MM.1S (cell line): Measurements from ENCODE around the gene HASPIN.

Source experiments
- DNase-seq: peaks from one replicate; pipeline ENCODE4 v3.0.0-alpha.2; 2015
- H2AFZ ChIP-seq: fragments of 300-600 bp; sonication (generic); 2 replicates; pipeline ENCODE4 v1.6.0; 2016; ENCODE audit warnings: antibody characterized with exemption, low read length
- H3F3A ChIP-seq: fragments of 300-600 bp; sonication (generic); 2 replicates; pipeline ENCODE4 v1.6.1; 2016; ENCODE audit warnings: mild to moderate bottlenecking, antibody characterized with exemption, low read length, moderate library complexity, mixed read lengths; ENCODE audit not compliant: insufficient read depth
- H3K27ac ChIP-seq: fragments of 300-600 bp; sonication (generic); 2 replicates; pipeline ENCODE4 v1.5.1; 2016; ENCODE audit warnings: mild to moderate bottlenecking, low read length
- H3K27me3 ChIP-seq: fragments of 300-600 bp; sonication (generic); replicated peaks from 2 replicates; pipeline ENCODE4 v1.6.0; 2016; ENCODE audit warnings: low read length; ENCODE audit not compliant: insufficient read depth
- H3K36me3 ChIP-seq: fragments of 300-600 bp; sonication (generic); replicated peaks from 2 replicates; pipeline ENCODE4 v1.6.1; 2016; ENCODE audit warnings: mild to moderate bottlenecking, low read length, mixed read lengths; ENCODE audit not compliant: insufficient read depth
- H3K4me1 ChIP-seq: fragments of 300-600 bp; sonication (generic); 2 replicates; pipeline ENCODE4 v1.6.1; 2016; ENCODE audit warnings: low read length, mixed read lengths
- H3K4me2 ChIP-seq: fragments of 300-600 bp; sonication (generic); 2 replicates; pipeline ENCODE4 v1.6.0; 2016; ENCODE audit warnings: low read depth, low read length
- H3K4me3 ChIP-seq: fragments of 300-600 bp; sonication (generic); 2 replicates; pipeline ENCODE4 v1.5.1; 2016; ENCODE audit warnings: low read length, mixed read lengths
- H3K79me2 ChIP-seq: fragments of 300-600 bp; sonication (generic); 2 replicates; pipeline ENCODE4 v1.6.1; 2016; ENCODE audit warnings: mixed run types, low read length, mixed read lengths
- H3K9ac ChIP-seq: fragments of 300-600 bp; sonication (generic); 2 replicates; pipeline ENCODE4 v1.6.1; 2016; ENCODE audit warnings: low read length, mixed read lengths
- H3K9me2 ChIP-seq: fragments of 300-600 bp; sonication (generic); replicated peaks from 2 replicates; pipeline ENCODE4 v1.6.1; 2016; ENCODE audit warnings: mild to moderate bottlenecking, low read length, mixed read lengths; ENCODE audit not compliant: insufficient read depth
- H3K9me3 ChIP-seq: fragments of 300-600 bp; sonication (generic); replicated peaks from 2 replicates; pipeline ENCODE4 v1.6.1; 2016; ENCODE audit warnings: mild to moderate bottlenecking, low read length, mixed read lengths; ENCODE audit not compliant: insufficient read depth
- H4K20me1 ChIP-seq: fragments of 300-600 bp; sonication (generic); 2 replicates; pipeline ENCODE4 v1.6.1; 2016; ENCODE audit warnings: mild to moderate bottlenecking, low read length, moderate library complexity, mixed read lengths; ENCODE audit not compliant: insufficient read depth
- CTCF ChIP-seq: fragments of 300-600 bp; sonication (generic); IDR thresholded peaks from 2 replicates; pipeline ENCODE4 v1.5.1; 2016; ENCODE audit warnings: antibody characterized with exemption, low read length, mixed read lengths
- EZH2 ChIP-seq: fragments of 300-600 bp; sonication (generic); optimal IDR thresholded peaks from 2 replicates; pipeline ENCODE3; 2017; ENCODE audit warnings: low read depth, mild to moderate bottlenecking, antibody characterized with exemption, low read length, mixed read lengths
- EZH2phosphoT487 ChIP-seq: fragments of 300-600 bp; sonication (generic); IDR thresholded peaks from 2 replicates; pipeline ENCODE4 v1.6.1; 2018; ENCODE audit warnings: antibody characterized with exemption, low read length

The HASPIN gene

GRCh38 chr17:3735515-3735914, 11.8 kb downstream of the HASPIN start:
- H3K4me3 ChIP-seq: no peak overlapping the region
- no peak for DNase-seq
- no peak overlapping the region for H3K4me2 ChIP-seq
- H3F3A ChIP-seq: no peaks in the 10 kb centered on the region
- no peak overlapping the region for H2AFZ ChIP-seq
- H3K27me3 ChIP-seq: no peaks in the 10 kb centered on the region
- no peaks in the 10 kb centered on the region for H3K79me2 ChIP-seq
- no peaks in the 10 kb centered on the region for H4K20me1 ChIP-seq
- no peak overlapping the region for H3K9ac ChIP-seq
- H3K9me3 ChIP-seq: no peaks in the 10 kb centered on the region
- H3K9me2 ChIP-seq: no peaks in the 10 kb centered on the region
- H3K4me1 ChIP-seq: no peaks in the 10 kb centered on the region
- no peaks in the 10 kb centered on the region for H3K36me3 ChIP-seq
- no peak for TF ChIP-seq EZH2phosphoT487
- TF ChIP-seq EZH2: no peak
- no peak for TF ChIP-seq CTCF
- H3K27ac ChIP-seq: no peak overlapping the region

- TF ChIP-seq EZH2 (no peak), CTCF (no peak), EZH2phosphoT487 (no peak)
- no peak for DNase-seq
- H3K36me3 ChIP-seq: no peaks in the 10 kb centered on the region
- no peak overlapping the region for H3K9ac ChIP-seq
- H3K9me2 ChIP-seq: no peaks in the 10 kb centered on the region
- no peaks in the 10 kb centered on the region for H3K4me1 ChIP-seq
- H3K4me2 ChIP-seq: no peak overlapping the region
- no peak overlapping the region for H3K4me3 ChIP-seq
- H3K27ac ChIP-seq: no peak overlapping the region
- H4K20me1 ChIP-seq: no peaks in the 10 kb centered on the region
- H3K79me2 ChIP-seq: no peaks in the 10 kb centered on the region
- no peak overlapping the region for H2AFZ ChIP-seq
- no peaks in the 10 kb centered on the region for H3F3A ChIP-seq
- H3K27me3 ChIP-seq: no peaks in the 10 kb centered on the region
- H3K9me3 ChIP-seq: no peaks in the 10 kb centered on the region
Observed at GRCh38 chr17:3738562-3739295, 15.0 kb downstream of the HASPIN start.

GRCh38 chr17:3739422-3740124, 15.9 kb downstream of the HASPIN start:
- Histone ChIP-seq H2AFZ (no peak overlapping the region), H3K9ac (no peak overlapping the region), H3K36me3 (no peaks in the 10 kb centered on the region), H3F3A (no peaks in the 10 kb centered on the region), H3K4me2 (no peak overlapping the region), H3K4me1 (no peaks in the 10 kb centered on the region), H3K79me2 (no peaks in the 10 kb centered on the region), H4K20me1 (no peaks in the 10 kb centered on the region), H3K9me2 (no peaks in the 10 kb centered on the region), H3K9me3 (no peaks in the 10 kb centered on the region), H3K27me3 (no peaks in the 10 kb centered on the region), H3K4me3 (no peak overlapping the region), H3K27ac (no peak overlapping the region)
- TF ChIP-seq CTCF (no peak), EZH2 (no peak), EZH2phosphoT487 (no peak)
- no peak for DNase-seq
